ENCODE results near the gene MGARP. TPM values are rescaled to one million over a fixed set of nuclear protein-coding genes. Genes with fewer than 3 reads are reported as not detected.
A peak's percentile ranks its signal among the peaks of the same experiment; 100 is the strongest.
"Not testable (repeated sequence)": the region's sequence is repeated elsewhere in the genome, so short reads cannot be mapped to it uniquely, and the experiment has no call there.

Gene MGARP
- polyA plus RNA-seq, 3 donors from 2014 or later = 0.27 TPM; not detected in 2

- H3K4me1 Mint-ChIP-seq = peaks cover 20 to 23% of the 10 kb centered on the region in 2 donors
- H3K27ac Mint-ChIP-seq = peak overlapping the region in 1 of 6 donors; percentile 28
- no peak for DNase-seq
- H3K9me3 Mint-ChIP-seq = no peaks in the 10 kb centered on the region
- H3K36me3 Mint-ChIP-seq = no peaks in the 10 kb centered on the region
- H3K27me3 Mint-ChIP-seq (ENCODE audit: low read depth in 3 of 3) = peaks cover 8 to 26% (median 22%) of the 10 kb centered on the region in 3 donors
- peak overlapping the region; percentile 68 to 79 (median 76) for H3K4me3 Mint-ChIP-seq
These were observed 889 bp downstream of the MGARP start for GRCh38 chr4:139278912-139279759.

- Mint-ChIP-seq H3K27ac (no peak overlapping the region), H3K4me3 (peak overlapping the region; percentile 21 to 79 (median 76)), H3K27me3 (ENCODE audit: low read depth in 3 of 3) (peaks cover 8 to 28% (median 22%) of the 10 kb centered on the region in 3 donors), H3K36me3 (no peaks in the 10 kb centered on the region), H3K9me3 (no peaks in the 10 kb centered on the region), H3K4me1 (peaks cover 20 to 23% of the 10 kb centered on the region in 2 donors)
- DNase-seq = no peak
These were observed 1.5 kb downstream of the MGARP start for GRCh38 chr4:139278485-139278884.

- no peaks in the 10 kb centered on the region for H3K36me3 Mint-ChIP-seq
- H3K9me3 Mint-ChIP-seq = no peaks in the 10 kb centered on the region
These were observed 4.7 kb downstream of the MGARP start for GRCh38 chr4:139275281-139275735.

GRCh38 chr4:139274790-139275189, 5.2 kb downstream of the MGARP start:
- Mint-ChIP-seq H3K9me3 (no peaks in the 10 kb centered on the region), H3K4me3 (no peak overlapping the region), H3K36me3 (no peaks in the 10 kb centered on the region), H3K27me3 (ENCODE audit: low read depth in 3 of 3) (peaks cover 8 to 25% (median 17%) of the 10 kb centered on the region in 3 donors), H3K27ac (no peak overlapping the region), H3K4me1 (peaks cover 15 to 16% of the 10 kb centered on the region in 2 donors)
- DNase-seq = no peak

More at GRCh38 chr4:139275281-139275735, 4.7 kb downstream of the MGARP start:
- no peak for DNase-seq
- Mint-ChIP-seq H3K4me3 (no peak overlapping the region), H3K4me1 (peaks cover 20 to 21% of the 10 kb centered on the region in 2 donors), H3K27me3 (ENCODE audit: low read depth in 3 of 3) (peaks cover 8 to 25% (median 19%) of the 10 kb centered on the region in 3 donors), H3K27ac (no peak overlapping the region)

GRCh38 chr4:139273835-139274234, 6.2 kb downstream of the MGARP start:
- no peak overlapping the region for H3K4me3 Mint-ChIP-seq
- no peaks in the 10 kb centered on the region for H3K36me3 Mint-ChIP-seq
- H3K4me1 Mint-ChIP-seq = peaks cover 5 to 6% of the 10 kb centered on the region in 2 donors
- DNase-seq = no peak
- H3K27ac Mint-ChIP-seq = no peak overlapping the region
- H3K9me3 Mint-ChIP-seq = no peaks in the 10 kb centered on the region
- H3K27me3 Mint-ChIP-seq (ENCODE audit: low read depth in 3 of 3) = peaks cover 2 to 19% (median 13%) of the 10 kb centered on the region in 3 donors

- peak overlapping the region; percentile 86 to 94 (median 89) for H3K27ac Mint-ChIP-seq
- peaks cover 0 to 6% (median 2%) of the 10 kb centered on the region in 3 donors for H3K27me3 Mint-ChIP-seq (ENCODE audit: low read depth in 3 of 3)
- peak overlapping the region; percentile 83 to 92 (median 85) for H3K4me3 Mint-ChIP-seq
- peaks cover 19 to 22% of the 10 kb centered on the region in 2 donors for H3K4me1 Mint-ChIP-seq
- no peak for DNase-seq
- no peaks in the 10 kb centered on the region for H3K36me3 Mint-ChIP-seq
- H3K9me3 Mint-ChIP-seq = no peaks in the 10 kb centered on the region
These were observed 12.7 kb downstream of the MGARP start for GRCh38 chr4:139267301-139267700.

- peak; percentile 80 to 82 (median 80) for DNase-seq
- no peaks in the 10 kb centered on the region for H3K9me3 Mint-ChIP-seq
- H3K4me1 Mint-ChIP-seq = peaks cover 19 to 22% of the 10 kb centered on the region in 2 donors
- no peaks in the 10 kb centered on the region for H3K36me3 Mint-ChIP-seq
- H3K27me3 Mint-ChIP-seq (ENCODE audit: low read depth in 3 of 3) = peaks cover 0 to 6% (median 2%) of the 10 kb centered on the region in 3 donors
- H3K4me3 Mint-ChIP-seq = peak overlapping the region; percentile 83 to 92 (median 85)
- H3K27ac Mint-ChIP-seq = peak overlapping the region; percentile 86 to 94 (median 89)
These were observed 13.3 kb downstream of the MGARP start for GRCh38 chr4:139266583-139267257.

GRCh38 chr4:139266208-139266582, 13.8 kb downstream of the MGARP start:
- Mint-ChIP-seq H3K27ac (peak overlapping the region; percentile 86 to 94 (median 89)), H3K9me3 (no peaks in the 10 kb centered on the region), H3K27me3 (ENCODE audit: low read depth in 3 of 3) (peaks cover 0 to 6% (median 2%) of the 10 kb centered on the region in 3 donors), H3K4me1 (peaks cover 19 to 22% of the 10 kb centered on the region in 2 donors), H3K4me3 (peak overlapping the region; percentile 83 to 92 (median 85)), H3K36me3 (no peaks in the 10 kb centered on the region)
- DNase-seq = no peak

- H3K27ac Mint-ChIP-seq = peak overlapping the region; percentile 41 to 88 (median 75)
- peaks cover 0 to 6% (median 2%) of the 10 kb centered on the region in 3 donors for H3K27me3 Mint-ChIP-seq (ENCODE audit: low read depth in 3 of 3)
- peak overlapping the region in 3 of 5 donors; percentile 8 to 86 (median 85) for H3K4me3 Mint-ChIP-seq
- DNase-seq = no peak
- no peaks in the 10 kb centered on the region for H3K9me3 Mint-ChIP-seq
- no peaks in the 10 kb centered on the region for H3K36me3 Mint-ChIP-seq
- H3K4me1 Mint-ChIP-seq = peaks cover 19 to 22% of the 10 kb centered on the region in 2 donors
These were observed 14.4 kb downstream of the MGARP start for GRCh38 chr4:139265654-139266053.

GRCh38 chr4:139256349-139256748, 23.7 kb downstream of the MGARP start:
- no peak overlapping the region for H3K27ac Mint-ChIP-seq
- no peak for DNase-seq
- H3K4me1 Mint-ChIP-seq = no peaks in the 10 kb centered on the region
- H3K27me3 Mint-ChIP-seq (ENCODE audit: low read depth in 3 of 3) = peaks cover 0 to 4% (median 2%) of the 10 kb centered on the region in 3 donors
- H3K9me3 Mint-ChIP-seq = no peaks in the 10 kb centered on the region
- H3K4me3 Mint-ChIP-seq = no peak overlapping the region
- no peaks in the 10 kb centered on the region for H3K36me3 Mint-ChIP-seq

- not testable (repeated sequence) for H3K4me3 Mint-ChIP-seq; H3K9me3 Mint-ChIP-seq; H3K4me1 Mint-ChIP-seq; DNase-seq; H3K27me3 Mint-ChIP-seq (ENCODE audit: low read depth in 3 of 3); H3K36me3 Mint-ChIP-seq; H3K27ac Mint-ChIP-seq
These were observed 24.4 kb downstream of the MGARP start for GRCh38 chr4:139255581-139255980.

- Mint-ChIP-seq H3K9me3 (no peaks in the 10 kb centered on the region), H3K27me3 (ENCODE audit: low read depth in 3 of 3) (peaks cover 0 to 2% (median 0%) of the 10 kb centered on the region in 3 donors), H3K27ac (no peak overlapping the region), H3K4me3 (no peak overlapping the region), H3K4me1 (no peaks in the 10 kb centered on the region), H3K36me3 (peaks cover 0 to 2% (median 0%) of the 10 kb centered on the region in 3 donors)
- DNase-seq = no peak
These were observed 26.3 kb downstream of the MGARP start for GRCh38 chr4:139253713-139254112.

- no peak overlapping the region for H3K4me3 Mint-ChIP-seq
- H3K9me3 Mint-ChIP-seq = no peaks in the 10 kb centered on the region
- no peaks in the 10 kb centered on the region for H3K4me1 Mint-ChIP-seq
- DNase-seq = no peak
- H3K27ac Mint-ChIP-seq = no peak overlapping the region
- peaks cover 0 to 2% (median 0%) of the 10 kb centered on the region in 3 donors for H3K27me3 Mint-ChIP-seq (ENCODE audit: low read depth in 3 of 3)
- H3K36me3 Mint-ChIP-seq = peaks cover 0 to 3% (median 0%) of the 10 kb centered on the region in 3 donors
These were observed 27.0 kb downstream of the MGARP start for GRCh38 chr4:139253046-139253445.

Measured in immature natural killer cell (primary cell).